Vagina (tissue), 2 donors: ENCODE data around the gene SLC2A10. TPM values are rescaled to one million over a fixed set of nuclear protein-coding genes. Genes with fewer than 3 reads are reported as not detected.

Experiments used
- DNase-seq, 2 donors: peaks; one replicate each; pipeline ENCODE4 v3.0.0-alpha.2; 2017; ENCODE audit errors: extremely low spot score in 2 of 2
- H3K27ac ChIP-seq: fragments of 200-600 bp; sonication (generic); one replicate; pipeline ENCODE4 v1.5.1; 2019
- H3K27me3 ChIP-seq: fragments of 200-600 bp; sonication (generic); one replicate; pipeline ENCODE4 v1.5.1; 2019
- H3K36me3 ChIP-seq, 2 donors: fragments of 200-600 bp; sonication (generic); one replicate each; pipeline ENCODE4 v1.5.1; 2017 to 2019
- H3K4me1 ChIP-seq: fragments of 200-600 bp; sonication (generic); one replicate; pipeline ENCODE4 v1.5.1; 2019
- H3K4me3 ChIP-seq, 2 donors: fragments of 200-600 bp; sonication (generic); 1 replicate in 1 of 2; 2 replicates in 1 of 2; pipeline ENCODE4 v1.5.1; 2016 to 2019
- H3K9me3 ChIP-seq: fragments of 200-600 bp; sonication (generic); one replicate; pipeline ENCODE4 v1.5.1; 2019
- POLR2A ChIP-seq, 2 donors: fragments of 450-650 bp; IDR thresholded peaks; one replicate each; pipeline ENCODE4 v1.6.1; 2017; ENCODE audit warnings: antibody characterized with exemption in 2 of 2, mild to moderate bottlenecking in 2 of 2, moderate library complexity in 2 of 2
- POLR2AphosphoS5 ChIP-seq, 2 donors: sonication (generic); formaldehyde crosslinking; IDR thresholded peaks; one replicate each; pipeline ENCODE4 v1.9.0; 2017; ENCODE audit warnings: antibody characterized with exemption in 2 of 2, mild to moderate bottlenecking in 2 of 2, low read depth in 1 of 2; ENCODE audit not compliant: insufficient read depth in 1 of 2
- intact Hi-C: fragments of 100-400 bp; cut with DNase I; formaldehyde crosslinking; loops from one replicate; pipeline ENCODE4 v1.15.1; 2023
- total RNA-seq: library from RNA; depleted of rRNA; stranded (reverse); fragments of >200 nt; gene quantifications from one replicate; pipeline ENCODE4 v1.2.3, GENCODE V29; 2016
- TF ChIP-seq, protein P1 (sequence below), 3 experiments: fragments of 450-650 bp in 2 of 3; fragments of 200-600 bp in 1 of 3; sonication (generic) in 1 of 3; IDR thresholded peaks; one replicate each; pipeline ENCODE4 v1.5.1; 2017 to 2019; ENCODE audit warnings: antibody characterized with exemption in 3 of 3, mild to moderate bottlenecking in 2 of 3, moderate library complexity in 2 of 3

The SLC2A10 gene
- total RNA-seq, 1 donor from 2014 or later = 21.6 TPM

DNA sequence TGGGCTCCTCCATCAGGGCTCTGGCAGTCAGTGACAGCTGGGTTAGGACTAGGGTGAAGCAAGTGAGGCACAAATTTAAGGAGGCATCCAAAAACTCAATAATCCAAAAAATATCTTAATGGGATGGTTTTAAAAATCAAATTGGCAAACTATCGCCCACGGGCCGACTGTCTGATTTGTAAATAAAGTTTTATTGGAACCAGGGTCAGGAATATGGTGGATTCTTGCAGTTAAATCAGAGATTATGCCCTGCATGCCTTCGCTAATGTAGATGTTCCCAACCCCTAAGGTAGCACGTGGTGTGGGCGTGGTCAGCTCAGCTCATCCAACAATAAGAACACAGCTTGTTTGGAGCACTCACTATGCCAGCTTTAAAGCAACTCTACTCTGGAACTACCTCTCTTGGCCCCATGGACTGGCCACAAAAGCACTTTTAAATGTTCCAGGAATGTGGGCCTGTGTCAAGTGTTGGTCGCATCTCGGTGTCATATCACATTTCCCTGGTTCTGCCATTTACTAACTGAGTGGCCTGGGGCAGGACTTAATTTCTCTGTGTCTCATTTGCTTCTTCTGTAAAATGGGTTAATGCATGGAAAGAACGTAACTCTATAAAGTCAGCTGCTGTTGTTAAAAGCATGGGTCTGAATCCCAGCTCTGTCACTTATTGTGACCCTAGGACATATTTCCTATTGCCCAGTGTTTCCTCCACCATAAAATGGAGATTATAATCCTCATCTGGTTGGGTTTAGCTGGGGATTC, 27.2 kb upstream of the SLC2A10 start:
- peaks cover 0 to 12% of the 10 kb centered on the region in 2 donors for H3K36me3 ChIP-seq
- H3K4me3 ChIP-seq = no peak overlapping the region
- no peak for DNase-seq
- no peak for TF ChIP-seq POLR2AphosphoS5 (IDR thresholded peaks at IDR 0.05; ENCODE audit: insufficient read depth in 1 of 2, low read depth in 1 of 2)
- TF ChIP-seq, protein P1, sequence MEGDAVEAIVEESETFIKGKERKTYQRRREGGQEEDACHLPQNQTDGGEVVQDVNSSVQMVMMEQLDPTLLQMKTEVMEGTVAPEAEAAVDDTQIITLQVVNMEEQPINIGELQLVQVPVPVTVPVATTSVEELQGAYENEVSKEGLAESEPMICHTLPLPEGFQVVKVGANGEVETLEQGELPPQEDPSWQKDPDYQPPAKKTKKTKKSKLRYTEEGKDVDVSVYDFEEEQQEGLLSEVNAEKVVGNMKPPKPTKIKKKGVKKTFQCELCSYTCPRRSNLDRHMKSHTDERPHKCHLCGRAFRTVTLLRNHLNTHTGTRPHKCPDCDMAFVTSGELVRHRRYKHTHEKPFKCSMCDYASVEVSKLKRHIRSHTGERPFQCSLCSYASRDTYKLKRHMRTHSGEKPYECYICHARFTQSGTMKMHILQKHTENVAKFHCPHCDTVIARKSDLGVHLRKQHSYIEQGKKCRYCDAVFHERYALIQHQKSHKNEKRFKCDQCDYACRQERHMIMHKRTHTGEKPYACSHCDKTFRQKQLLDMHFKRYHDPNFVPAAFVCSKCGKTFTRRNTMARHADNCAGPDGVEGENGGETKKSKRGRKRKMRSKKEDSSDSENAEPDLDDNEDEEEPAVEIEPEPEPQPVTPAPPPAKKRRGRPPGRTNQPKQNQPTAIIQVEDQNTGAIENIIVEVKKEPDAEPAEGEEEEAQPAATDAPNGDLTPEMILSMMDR (IDR thresholded peaks at IDR 0.05) = no peak
- no peak for TF ChIP-seq POLR2A (IDR thresholded peaks at IDR 0.05)
- no peak overlapping the region for H3K27ac ChIP-seq
- peaks cover 55% of the 10 kb centered on the region for H3K4me1 ChIP-seq
- H3K27me3 ChIP-seq = no peaks in the 10 kb centered on the region
- intact Hi-C loops = loop anchor here (10.0 kb wide), 1 partner anchor 117 kb away; no protein-coding TSS in a partner anchor
- no peaks in the 10 kb centered on the region for H3K9me3 ChIP-seq

DNA sequence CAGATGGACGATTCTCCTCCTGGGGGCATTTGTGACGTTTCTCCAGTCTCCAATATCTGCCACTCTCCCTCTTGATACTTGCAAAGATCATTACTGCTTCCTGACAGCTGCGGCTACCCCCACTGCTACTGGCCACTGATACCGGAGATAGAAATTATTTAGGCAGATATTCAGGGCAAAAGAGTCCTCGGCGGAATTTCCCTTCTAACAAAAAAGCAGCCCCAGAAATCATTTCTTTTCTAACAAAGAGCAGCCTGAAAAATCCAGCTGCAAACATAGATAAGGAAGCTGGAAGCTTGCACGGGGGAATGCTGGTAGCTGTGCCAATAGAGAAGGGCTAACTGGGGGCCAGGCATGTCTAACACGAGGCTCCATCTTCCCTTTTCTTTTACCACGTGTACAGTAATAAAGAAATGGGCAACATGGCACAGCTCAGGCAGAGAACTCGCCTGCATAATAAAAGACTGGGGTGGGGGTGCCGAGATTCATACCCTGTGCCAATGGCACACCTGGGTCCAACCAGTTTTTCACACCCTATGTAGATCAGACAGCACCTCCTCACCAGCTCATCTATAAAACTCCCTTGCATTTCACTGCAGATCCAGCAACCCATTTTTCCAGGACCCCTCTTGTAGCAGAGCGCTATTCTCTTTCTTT, 26.3 kb upstream of the SLC2A10 start:
- no peak for DNase-seq
- intact Hi-C loops = loop anchor here (10.0 kb wide), 1 partner anchor 118 kb away; no protein-coding TSS in a partner anchor
- Histone ChIP-seq H3K4me1 (peaks cover 64% of the 10 kb centered on the region), H3K27me3 (no peaks in the 10 kb centered on the region), H3K9me3 (no peaks in the 10 kb centered on the region), H3K4me3 (peak overlapping the region; percentile 7 to 24), H3K36me3 (peaks cover 0 to 12% of the 10 kb centered on the region in 2 donors), H3K27ac (peak overlapping the region; percentile 75)
- TF ChIP-seq POLR2AphosphoS5 (IDR thresholded peaks at IDR 0.05; ENCODE audit: insufficient read depth in 1 of 2, low read depth in 1 of 2) (no peak), POLR2A (IDR thresholded peaks at IDR 0.05) (no peak)
- TF ChIP-seq, protein P1 (IDR thresholded peaks at IDR 0.05) = no peak

DNA sequence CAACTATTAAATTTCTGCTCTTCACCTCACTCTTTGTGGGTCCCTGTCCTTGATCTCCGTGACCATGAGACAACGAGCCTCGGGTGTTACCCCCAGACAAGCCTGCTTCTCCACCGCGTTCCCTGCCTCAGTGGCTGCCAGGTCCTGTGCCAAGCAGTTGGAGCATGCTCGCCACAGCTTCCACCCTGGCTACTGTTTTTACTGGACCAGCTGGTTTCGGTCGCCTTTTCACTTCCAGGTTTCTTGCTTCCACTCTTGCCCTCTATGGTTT, 25.8 kb upstream of the SLC2A10 start:
- Histone ChIP-seq H3K4me1 (peaks cover 68% of the 10 kb centered on the region), H3K27ac (peak overlapping the region; percentile 75), H3K9me3 (no peaks in the 10 kb centered on the region), H3K4me3 (peak overlapping the region; percentile 7 to 24), H3K27me3 (no peaks in the 10 kb centered on the region), H3K36me3 (peaks cover 0 to 12% of the 10 kb centered on the region in 2 donors)
- DNase-seq = no peak
- no peak for TF ChIP-seq POLR2A (IDR thresholded peaks at IDR 0.05)
- intact Hi-C loops = loop anchor here (10.0 kb wide), 1 partner anchor 119 kb away; no protein-coding TSS in a partner anchor

DNA sequence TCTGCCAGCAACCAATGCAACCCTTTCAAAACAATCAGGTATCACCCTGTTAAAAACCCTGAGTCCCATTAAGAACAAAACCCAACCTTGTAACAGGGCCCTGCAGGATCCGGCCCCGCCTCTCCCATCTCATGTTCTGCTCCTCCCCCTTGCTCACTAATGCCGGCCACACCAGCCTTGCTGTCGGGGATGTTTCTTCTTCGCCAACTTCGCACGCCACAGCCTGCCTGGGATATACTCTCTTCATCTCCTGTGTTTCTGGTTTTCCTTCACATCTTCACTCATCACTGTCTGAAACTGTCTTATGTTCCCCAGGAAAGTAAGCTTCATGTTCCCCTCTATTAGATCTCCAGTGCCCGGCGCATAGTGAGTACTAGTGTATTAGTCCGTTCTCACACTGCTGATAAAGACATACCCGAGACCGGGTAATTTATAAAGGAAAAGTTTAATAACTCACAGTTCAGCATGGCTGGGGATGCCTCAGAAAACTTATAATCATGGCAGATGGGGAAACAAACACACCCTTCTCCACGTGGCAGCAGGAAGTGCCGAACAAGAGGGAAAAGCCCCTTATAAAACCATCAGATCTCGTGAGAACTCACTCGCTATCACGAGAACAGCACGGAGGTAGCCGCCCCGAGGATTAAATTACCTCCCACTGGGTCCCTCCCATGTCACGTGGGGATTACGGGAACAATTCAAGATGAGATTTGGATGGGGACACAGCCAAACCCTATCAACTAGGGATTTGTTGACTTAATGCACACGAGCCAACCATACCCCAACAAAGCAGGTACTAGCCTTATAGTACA, 25.3 kb upstream of the SLC2A10 start:
- peaks cover 68% of the 10 kb centered on the region for H3K4me1 ChIP-seq

More for the DNA sequence above, 25.3 kb upstream of the SLC2A10 start:
- intact Hi-C loops = loop anchor here (10.0 kb wide), 1 partner anchor 119 kb away; no protein-coding TSS in a partner anchor
- DNase-seq = no peak
- TF ChIP-seq POLR2A (IDR thresholded peaks at IDR 0.05) (no peak), POLR2AphosphoS5 (IDR thresholded peaks at IDR 0.05; ENCODE audit: insufficient read depth in 1 of 2, low read depth in 1 of 2) (peak in 1 of 2 donors; percentile 59)
- TF ChIP-seq, protein P1 (IDR thresholded peaks at IDR 0.05) = no peak
- H3K4me3 ChIP-seq = peak overlapping the region; percentile 7 to 24
- no peaks in the 10 kb centered on the region for H3K27me3 ChIP-seq
- no peaks in the 10 kb centered on the region for H3K9me3 ChIP-seq
- peak overlapping the region; percentile 75 for H3K27ac ChIP-seq
- peaks cover 0 to 12% of the 10 kb centered on the region in 2 donors for H3K36me3 ChIP-seq
